Cortex of kidney (tissue), 1 donor: ENCODE results near the gene SH3BGRL2.
"Not testable (repeated sequence)": the region's sequence is repeated elsewhere in the genome, so short reads cannot be mapped to it uniquely, and the experiment has no call there.

ENCODE experiments used
- DNase-seq: peaks from one replicate; lab custom pipeline; 2025; lab: John Stamatoyannopoulos, UW

SH3BGRL2 gene

GRCh38 chr6:79614326-79615305 lies 16.5 kb upstream of the SH3BGRL2 start:
- no peak for DNase-seq

- no peak for DNase-seq
These were observed 13.6 kb upstream of the SH3BGRL2 start for GRCh38 chr6:79617518-79617941.

GRCh38 chr6:79618425-79618824 lies 12.7 kb upstream of the SH3BGRL2 start:
- DNase-seq: not testable (repeated sequence)

- DNase-seq: no peak
These were observed 9.6 kb upstream of the SH3BGRL2 start for GRCh38 chr6:79621579-79621978.

- no peak for DNase-seq
These were observed 8.8 kb upstream of the SH3BGRL2 start for GRCh38 chr6:79622364-79622763.

- no peak for DNase-seq
These were observed 8.0 kb upstream of the SH3BGRL2 start for GRCh38 chr6:79623106-79623505.

- DNase-seq: no peak
These were observed 5.4 kb upstream of the SH3BGRL2 start for GRCh38 chr6:79625746-79626145.

GRCh38 chr6:79626811-79627210 lies 4.3 kb upstream of the SH3BGRL2 start:
- DNase-seq: no peak

GRCh38 chr6:79627422-79627821 lies 3.7 kb upstream of the SH3BGRL2 start:
- DNase-seq: no peak

- no peak for DNase-seq
These were observed 2.5 kb upstream of the SH3BGRL2 start for GRCh38 chr6:79628466-79629288.

GRCh38 chr6:79630380-79630882 lies 698 bp upstream of the SH3BGRL2 start:
- no peak for DNase-seq

- no peak for DNase-seq
These were observed 604 bp downstream of the SH3BGRL2 start for GRCh38 chr6:79631693-79632172.

- no peak for DNase-seq
These were observed 1.5 kb downstream of the SH3BGRL2 start for GRCh38 chr6:79632580-79632979.

- DNase-seq: no peak
These were observed 3.5 kb downstream of the SH3BGRL2 start for GRCh38 chr6:79634491-79635231.

GRCh38 chr6:79635232-79635543 lies 4.1 kb downstream of the SH3BGRL2 start:
- no peak for DNase-seq

- DNase-seq: no peak
These were observed 5.5 kb downstream of the SH3BGRL2 start for GRCh38 chr6:79636673-79637072.

GRCh38 chr6:79640146-79641111 lies 9.3 kb downstream of the SH3BGRL2 start:
- DNase-seq: no peak

- no peak for DNase-seq
These were observed 14.9 kb downstream of the SH3BGRL2 start for GRCh38 chr6:79646006-79646405.

- DNase-seq: no peak
These were observed 15.4 kb downstream of the SH3BGRL2 start for GRCh38 chr6:79646561-79646960.

- no peak for DNase-seq
These were observed 16.6 kb downstream of the SH3BGRL2 start for GRCh38 chr6:79647741-79648140.

GRCh38 chr6:79648328-79648727 lies 17.2 kb downstream of the SH3BGRL2 start:
- DNase-seq: no peak
